ENCODE measurements around the gene MMD. TPM values are rescaled to one million over a fixed set of nuclear protein-coding genes. Genes with fewer than 3 reads are reported as not detected.

MMD gene
- total and polyA plus RNA-seq, 3 donors from 2014 or later, result 38.3 to 73.1 (median 53.7) TPM

DNA sequence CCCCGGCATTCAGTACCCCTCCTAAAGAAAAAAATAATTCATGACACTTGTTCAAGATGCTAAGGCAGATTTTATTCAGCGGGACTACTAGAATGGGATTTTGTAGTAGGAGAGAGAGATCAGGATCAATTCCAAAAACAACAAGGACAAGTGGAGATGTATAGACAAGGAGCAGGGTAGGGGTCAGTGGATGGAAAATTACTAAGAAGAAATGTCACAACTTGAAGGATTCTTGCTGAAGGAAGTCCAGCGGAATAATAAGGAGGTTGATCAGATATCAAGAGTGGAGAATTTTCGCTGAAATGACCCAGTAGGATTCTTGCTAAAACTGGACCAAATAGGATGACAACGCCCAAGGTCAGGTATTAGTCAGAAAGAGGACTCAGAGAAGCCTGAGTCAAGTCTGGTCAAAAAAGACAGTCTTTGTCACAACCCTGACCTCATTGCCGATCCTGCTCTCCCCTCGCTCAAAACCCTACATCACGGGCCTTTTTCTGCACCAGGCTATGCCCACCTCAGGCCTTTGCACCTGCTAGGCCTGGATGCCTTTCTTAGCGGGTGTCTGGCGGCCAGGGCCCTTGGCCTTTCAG, 36.9 kb downstream of the MMD start:
- Histone ChIP-seq H3K4me1 (no peaks in the 10 kb centered on the region), H3K36me3 (ENCODE audit: low read depth, missing control alignments) (no peaks in the 10 kb centered on the region), H3K4me3 (no peak overlapping the region), H3K9me3 (no peaks in the 10 kb centered on the region), H3K27me3 (no peaks in the 10 kb centered on the region), H3K27ac (no peak overlapping the region)
- intact Hi-C loops (cut with DNase I; ENCODE audit: low total_unique reads), result no loop called here
- 73 to 76% methylated on average over 10 of the region's 10 CpGs for WGBS, 2 donors
- no peak for DNase-seq
- TF ChIP-seq, protein P1, sequence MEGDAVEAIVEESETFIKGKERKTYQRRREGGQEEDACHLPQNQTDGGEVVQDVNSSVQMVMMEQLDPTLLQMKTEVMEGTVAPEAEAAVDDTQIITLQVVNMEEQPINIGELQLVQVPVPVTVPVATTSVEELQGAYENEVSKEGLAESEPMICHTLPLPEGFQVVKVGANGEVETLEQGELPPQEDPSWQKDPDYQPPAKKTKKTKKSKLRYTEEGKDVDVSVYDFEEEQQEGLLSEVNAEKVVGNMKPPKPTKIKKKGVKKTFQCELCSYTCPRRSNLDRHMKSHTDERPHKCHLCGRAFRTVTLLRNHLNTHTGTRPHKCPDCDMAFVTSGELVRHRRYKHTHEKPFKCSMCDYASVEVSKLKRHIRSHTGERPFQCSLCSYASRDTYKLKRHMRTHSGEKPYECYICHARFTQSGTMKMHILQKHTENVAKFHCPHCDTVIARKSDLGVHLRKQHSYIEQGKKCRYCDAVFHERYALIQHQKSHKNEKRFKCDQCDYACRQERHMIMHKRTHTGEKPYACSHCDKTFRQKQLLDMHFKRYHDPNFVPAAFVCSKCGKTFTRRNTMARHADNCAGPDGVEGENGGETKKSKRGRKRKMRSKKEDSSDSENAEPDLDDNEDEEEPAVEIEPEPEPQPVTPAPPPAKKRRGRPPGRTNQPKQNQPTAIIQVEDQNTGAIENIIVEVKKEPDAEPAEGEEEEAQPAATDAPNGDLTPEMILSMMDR (IDR thresholded peaks at IDR 0.05), result no peak
- no peak for TF ChIP-seq POLR2A (IDR thresholded peaks at IDR 0.05)

DNA sequence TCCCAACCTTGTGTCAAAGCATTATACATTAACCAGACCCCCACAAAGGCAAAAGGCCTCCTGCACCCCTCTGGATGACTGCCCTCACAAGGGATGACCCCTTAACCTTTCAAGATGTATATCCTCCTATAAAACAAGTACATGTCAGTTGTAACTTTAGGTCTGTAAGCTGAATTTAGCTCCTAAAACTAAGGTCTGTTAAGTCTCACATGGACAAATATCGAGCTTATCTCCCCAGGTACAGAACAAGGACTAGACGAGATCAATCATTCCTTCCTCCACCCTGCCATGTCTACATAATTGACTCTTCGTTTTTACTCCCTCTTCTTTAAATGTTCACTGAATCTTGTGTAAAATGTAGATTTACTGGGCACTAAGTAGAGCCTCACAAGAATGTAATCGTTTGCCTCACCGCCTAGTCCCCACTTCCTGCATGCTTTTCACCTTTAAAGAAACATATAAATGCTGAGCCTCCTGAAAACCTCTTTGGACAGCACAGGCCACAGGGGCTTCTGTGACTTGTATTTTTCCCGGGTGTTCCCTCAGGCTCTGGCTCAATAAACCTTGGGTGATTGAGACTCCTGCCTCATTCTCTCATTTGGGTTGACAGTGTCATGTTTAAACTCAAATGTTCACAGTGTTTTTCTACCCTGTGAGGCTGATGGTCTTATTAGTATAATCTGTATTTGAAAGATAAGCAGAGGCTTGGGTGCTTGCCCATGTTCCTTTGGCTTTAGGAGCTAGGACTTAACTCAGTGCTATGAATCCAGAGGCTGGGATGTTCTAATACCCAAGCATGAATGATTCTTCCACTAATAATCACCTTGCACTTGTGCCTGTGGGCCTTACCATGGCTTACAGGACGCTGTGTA, 37.6 kb downstream of the MMD start:
- Histone ChIP-seq H3K4me1 (no peaks in the 10 kb centered on the region), H3K9me3 (no peaks in the 10 kb centered on the region), H3K36me3 (ENCODE audit: low read depth, missing control alignments) (no peaks in the 10 kb centered on the region), H3K27ac (no peak overlapping the region), H3K27me3 (no peaks in the 10 kb centered on the region), H3K4me3 (no peak overlapping the region)
- TF ChIP-seq, protein P1 (IDR thresholded peaks at IDR 0.05), result no peak
- no peak for TF ChIP-seq POLR2A (IDR thresholded peaks at IDR 0.05)
- DNase-seq, result no peak
- 73% methylated on average over 6 of the region's 7 CpGs for WGBS, 2 donors
- intact Hi-C loops (cut with DNase I; ENCODE audit: low total_unique reads), result no loop called here

DNA sequence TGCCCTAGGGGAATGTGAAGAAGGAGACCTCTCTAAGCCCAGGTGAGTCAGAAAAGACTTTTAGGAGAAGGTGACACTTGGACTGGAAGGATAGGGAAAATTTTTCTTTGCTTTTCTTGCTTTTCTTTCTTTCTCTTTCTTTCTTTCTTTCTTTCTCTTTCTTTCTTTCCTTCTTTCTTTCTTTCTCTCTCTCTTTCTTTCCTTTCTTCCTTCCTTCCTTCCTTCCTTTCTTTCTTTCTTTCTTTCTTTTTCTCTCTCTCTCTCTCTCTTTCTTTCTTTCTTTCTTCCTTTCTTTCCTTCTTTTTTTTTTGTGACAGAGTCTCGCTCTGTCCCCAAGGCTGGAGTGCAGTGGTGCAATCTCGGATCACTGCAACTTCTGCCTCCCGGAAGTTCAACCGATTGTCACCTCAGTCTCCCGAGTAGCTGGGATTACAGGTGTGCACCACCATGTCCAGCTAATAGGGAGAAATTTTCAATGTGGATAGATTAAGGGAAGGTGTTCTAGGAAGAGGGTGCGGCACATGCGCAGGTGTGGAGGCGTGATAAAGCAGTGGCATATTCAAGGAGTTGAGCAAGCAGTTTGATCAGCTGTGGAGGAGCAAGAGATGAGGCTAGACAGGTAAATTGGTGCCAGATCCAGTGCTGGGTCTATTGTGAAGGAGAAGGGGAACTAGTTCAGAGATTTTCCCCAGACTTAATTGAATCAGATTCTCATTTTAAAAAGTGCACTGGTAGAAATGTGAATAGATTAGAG, 40.4 kb downstream of the MMD start:
- 92 to 96% methylated on average over 8 of the region's 8 CpGs for WGBS, 2 donors
- no peak for DNase-seq
- H3K27ac ChIP-seq, result no peak overlapping the region
- no peaks in the 10 kb centered on the region for H3K36me3 ChIP-seq (ENCODE audit: low read depth, missing control alignments)
- no peaks in the 10 kb centered on the region for H3K9me3 ChIP-seq
- no peaks in the 10 kb centered on the region for H3K27me3 ChIP-seq
- H3K4me1 ChIP-seq, result no peaks in the 10 kb centered on the region
- intact Hi-C loops (cut with DNase I; ENCODE audit: low total_unique reads), result no loop called here
- TF ChIP-seq, protein P1 (IDR thresholded peaks at IDR 0.05), result no peak
- TF ChIP-seq POLR2A (IDR thresholded peaks at IDR 0.05), result no peak
- no peak overlapping the region for H3K4me3 ChIP-seq

DNA sequence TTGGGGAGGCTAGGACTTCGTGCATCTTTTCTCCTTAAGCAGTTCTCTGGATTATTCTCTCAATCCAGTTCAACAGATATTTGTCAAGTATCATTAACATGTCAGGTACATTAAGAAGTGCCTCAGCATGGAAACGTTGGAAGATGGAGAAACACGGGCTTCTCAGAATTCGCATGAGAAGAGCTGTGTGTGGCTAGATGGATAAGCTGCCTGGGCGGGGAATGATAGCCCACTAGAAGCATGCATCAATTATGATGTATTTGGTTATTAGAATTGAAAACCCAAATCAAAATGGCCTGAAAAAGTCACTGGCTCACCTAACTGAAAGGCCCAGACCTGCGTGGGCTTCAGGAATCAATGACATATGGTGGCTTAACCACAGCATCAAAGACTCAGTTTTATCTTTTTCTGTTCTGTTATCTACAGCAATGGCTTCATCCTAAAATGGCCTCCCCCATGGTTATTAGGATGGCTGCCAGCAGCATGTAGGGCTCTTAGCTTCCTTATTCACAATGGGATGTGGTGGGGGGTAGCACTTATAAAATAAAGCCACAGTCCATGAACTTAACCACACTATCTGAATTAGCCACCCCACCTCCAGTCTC, 43.9 kb downstream of the MMD start:
- intact Hi-C loops (cut with DNase I; ENCODE audit: low total_unique reads), result no loop called here
- TF ChIP-seq, protein P1 (IDR thresholded peaks at IDR 0.05), result no peak
- no peak for TF ChIP-seq POLR2A (IDR thresholded peaks at IDR 0.05)
- no peaks in the 10 kb centered on the region for H3K4me1 ChIP-seq
- H3K36me3 ChIP-seq (ENCODE audit: low read depth, missing control alignments), result no peaks in the 10 kb centered on the region
- DNase-seq, result no peak
- 92 to 94% methylated on average over 6 of the region's 6 CpGs for WGBS, 2 donors
- no peaks in the 10 kb centered on the region for H3K27me3 ChIP-seq
- H3K27ac ChIP-seq, result no peak overlapping the region
- H3K4me3 ChIP-seq, result no peak overlapping the region
- H3K9me3 ChIP-seq, result no peaks in the 10 kb centered on the region

All from testis (tissue), 3 donors.